Measurements from ENCODE around the gene CARTPT.

GRCh38 chr5:71744009-71744790 is 25.1 kb downstream of the CARTPT start:
- TF ChIP-seq, protein P1, sequence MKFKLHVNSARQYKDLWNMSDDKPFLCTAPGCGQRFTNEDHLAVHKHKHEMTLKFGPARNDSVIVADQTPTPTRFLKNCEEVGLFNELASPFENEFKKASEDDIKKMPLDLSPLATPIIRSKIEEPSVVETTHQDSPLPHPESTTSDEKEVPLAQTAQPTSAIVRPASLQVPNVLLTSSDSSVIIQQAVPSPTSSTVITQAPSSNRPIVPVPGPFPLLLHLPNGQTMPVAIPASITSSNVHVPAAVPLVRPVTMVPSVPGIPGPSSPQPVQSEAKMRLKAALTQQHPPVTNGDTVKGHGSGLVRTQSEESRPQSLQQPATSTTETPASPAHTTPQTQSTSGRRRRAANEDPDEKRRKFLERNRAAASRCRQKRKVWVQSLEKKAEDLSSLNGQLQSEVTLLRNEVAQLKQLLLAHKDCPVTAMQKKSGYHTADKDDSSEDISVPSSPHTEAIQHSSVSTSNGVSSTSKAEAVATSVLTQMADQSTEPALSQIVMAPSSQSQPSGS (IDR thresholded peaks at IDR 0.05; ENCODE audit: low read length), result no peak
- TF ChIP-seq BRCA1 (IDR thresholded peaks at IDR 0.05; ENCODE audit: low read depth, low read length), result no peak
- no peak for TF ChIP-seq POLR2AphosphoS5 (IDR thresholded peaks at IDR 0.05; ENCODE audit: low read depth, low read length)
- TF ChIP-seq EP300 (IDR thresholded peaks at IDR 0.05; ENCODE audit: borderline replicate concordance in 1 of 2, low read depth in 2 of 2, low read length in 2 of 2), result no peak
- no peak for TF ChIP-seq EZH2 (IDR thresholded peaks at IDR 0.05; ENCODE audit: low read depth, low read length, severe bottlenecking)

Data from H1 (cell line).